IMR-90 (cell line): ENCODE data around the gene SPAG16. TPM values are rescaled to one million over a fixed set of nuclear protein-coding genes. Genes with fewer than 3 reads are reported as not detected.
"Not testable (repeated sequence)": the region's sequence is repeated elsewhere in the genome, so short reads cannot be mapped to it uniquely, and the experiment has no call there.

Experiments
- ATAC-seq: fragments of 200-7000 bp; cut with Tn5 transposase; 2 replicates; pipeline ENCODE4 v1.9.1; 2020; ENCODE audit warnings: low read depth, mild to moderate bottlenecking, moderate library complexity
- BruUV-seq: library from RNA; stranded (reverse); fragments of 400-500 nt; replicated peaks from 2 replicates; lab custom pipeline; 2021; lab: Mats Ljungman, UMichigan
- CTCF ChIA-PET: fragments of 300-600 bp; formaldehyde crosslinking; extraction: SDS; loops from one replicate; lab custom pipeline; 2021; ENCODE audit warnings: antibody characterized with exemption; lab: Yijun Ruan, JAX
- POLR2A ChIA-PET: fragments of 300-600 bp; sonication (Branson Sonifier 250); formaldehyde crosslinking; loops from one replicate; lab custom pipeline; 2022; ENCODE audit warnings: antibody characterized with exemption; ENCODE audit not compliant: unreplicated experiment; lab: Charles Lee
- DNase-seq: peaks from one replicate; pipeline ENCODE4 v3.0.0; 2013
- H2AFZ ChIP-seq: replicated peaks from 2 replicates; pipeline ENCODE3; 2013; ENCODE audit warnings: low read length, mild to moderate bottlenecking; ENCODE audit not compliant: poor library complexity
- H2AK5ac ChIP-seq: 2 replicates; pipeline ENCODE4 v1.6.1; 2013; ENCODE audit warnings: low read depth, low read length, inconsistent platforms
- H2AK9ac ChIP-seq: replicated peaks from 2 replicates; pipeline ENCODE3; 2013; ENCODE audit warnings: mild to moderate bottlenecking, low read depth, low read length, moderate library complexity; ENCODE audit not compliant: poor library complexity
- H2BK120ac ChIP-seq: 2 replicates; pipeline ENCODE4 v1.6.1; 2013; ENCODE audit warnings: low read depth, low read length, inconsistent platforms
- H2BK15ac ChIP-seq: 3 replicates; pipeline ENCODE4 v1.6.1; 2013; ENCODE audit warnings: low read depth, low read length, inconsistent platforms
- H2BK20ac ChIP-seq: 2 replicates; pipeline ENCODE4 v1.6.1; 2013; ENCODE audit warnings: low read depth, mild to moderate bottlenecking, inconsistent platforms, low read length, moderate library complexity
- H2BK5ac ChIP-seq: 2 replicates; pipeline ENCODE4 v1.6.1; 2013; ENCODE audit warnings: mild to moderate bottlenecking, low read depth, low read length, inconsistent platforms; ENCODE audit not compliant: poor library complexity, severe bottlenecking
- H3K14ac ChIP-seq: replicated peaks from 2 replicates; pipeline ENCODE4 v1.6.1; 2013; ENCODE audit warnings: low read depth, low read length, inconsistent platforms
- H3K18ac ChIP-seq: 2 replicates; pipeline ENCODE4 v1.6.1; 2013; ENCODE audit warnings: low read depth, low read length, control low read depth
- H3K23ac ChIP-seq: 2 replicates; pipeline ENCODE4 v1.6.1; 2013; ENCODE audit warnings: low read depth, low read length, inconsistent platforms
- H3K27ac ChIP-seq: 2 replicates; pipeline ENCODE4 v1.5.1; 2013; ENCODE audit warnings: mild to moderate bottlenecking, control low read depth, low read length; ENCODE audit not compliant: insufficient read depth
- H3K27me3 ChIP-seq: 2 replicates; pipeline ENCODE4 v1.6.1; 2013; ENCODE audit warnings: low read length; ENCODE audit not compliant: control insufficient read depth, insufficient read depth
- H3K36me3 ChIP-seq: 2 replicates; pipeline ENCODE4 v1.6.1; 2013; ENCODE audit warnings: low read length, mixed read lengths; ENCODE audit not compliant: control insufficient read depth, insufficient read depth
- H3K4ac ChIP-seq: 2 replicates; pipeline ENCODE4 v1.6.1; 2013; ENCODE audit warnings: low read depth, low read length, inconsistent platforms
- H3K4me1 ChIP-seq: 2 replicates; pipeline ENCODE4 v1.6.1; 2013; ENCODE audit warnings: low read length, mixed read lengths; ENCODE audit not compliant: control insufficient read depth, insufficient read depth
- H3K4me2 ChIP-seq: 2 replicates; pipeline ENCODE4 v1.6.1; 2013; ENCODE audit warnings: low read depth, mild to moderate bottlenecking, control low read depth, low read length, moderate library complexity
- H3K4me3 ChIP-seq: 2 replicates; pipeline ENCODE4 v1.5.1; 2013; ENCODE audit warnings: low read depth, mild to moderate bottlenecking, control low read depth, low read length, moderate library complexity; ENCODE audit not compliant: insufficient read depth
- H3K56ac ChIP-seq: 2 replicates; pipeline ENCODE4 v1.6.1; 2013; ENCODE audit warnings: low read length, inconsistent platforms; ENCODE audit not compliant: insufficient read depth; ENCODE audit errors: extremely low read depth
- H3K79me1 ChIP-seq, 2 experiments: 2 replicates each; pipeline ENCODE4 v1.6.1; 2013; ENCODE audit warnings: low read length in 2 of 2, inconsistent platforms in 1 of 2, low read depth in 1 of 2
- H3K9ac ChIP-seq: 2 replicates; pipeline ENCODE4 v1.6.1; 2013; ENCODE audit warnings: low read depth, low read length, control low read depth
- H3K9me1 ChIP-seq: 2 replicates; pipeline ENCODE4 v1.6.1; 2013; ENCODE audit warnings: low read length, inconsistent platforms; ENCODE audit not compliant: insufficient read depth
- H3K9me3 ChIP-seq: 2 replicates; pipeline ENCODE4 v1.6.1; 2013; ENCODE audit warnings: low read length; ENCODE audit not compliant: control insufficient read depth, insufficient read depth
- H4K20me1 ChIP-seq: 2 replicates; pipeline ENCODE4 v1.6.1; 2013; ENCODE audit warnings: low read length, inconsistent platforms; ENCODE audit not compliant: insufficient read depth
- H4K5ac ChIP-seq: 2 replicates; pipeline ENCODE4 v1.6.1; 2013; ENCODE audit warnings: mild to moderate bottlenecking, low read depth, low read length, control low read depth
- H4K8ac ChIP-seq, 2 experiments: 2 replicates each; pipeline ENCODE4 v1.6.1; 2013; ENCODE audit warnings: low read depth in 2 of 2, low read length in 2 of 2, control low read depth in 1 of 2, inconsistent platforms in 1 of 2
- H4K91ac ChIP-seq: 2 replicates; pipeline ENCODE4 v1.6.1; 2013; ENCODE audit warnings: low read depth, low read length, inconsistent platforms; ENCODE audit not compliant: insufficient read depth
- BHLHE40 ChIP-seq: fragments of 150-350 bp; IDR thresholded peaks from 2 replicates; pipeline ENCODE4 v1.6.1; 2016; ENCODE audit warnings: mild to moderate bottlenecking, low read depth, low read length
- FOS ChIP-seq: fragments of 150-350 bp; IDR thresholded peaks from 2 replicates; pipeline ENCODE4 v1.6.1; 2016; ENCODE audit warnings: low read depth, low read length
- MAZ ChIP-seq: IDR thresholded peaks from 2 replicates; pipeline ENCODE4 v1.6.1; 2012; ENCODE audit warnings: low read depth, mild to moderate bottlenecking, low read length, improper control_type of control experiment, moderate library complexity, borderline replicate concordance
- RAD21 ChIP-seq: IDR thresholded peaks from 2 replicates; pipeline ENCODE4 v1.6.1; 2012; ENCODE audit warnings: low read length, improper control_type of control experiment
- SMC3 ChIP-seq: fragments of 150-350 bp; IDR thresholded peaks from 2 replicates; pipeline ENCODE4 v1.6.1; 2016; ENCODE audit warnings: low read depth, mild to moderate bottlenecking, antibody characterized with exemption, low read length, moderate library complexity
- WGBS, 2 experiments: methylation state at CpG; one replicate each; pipeline versions ENCODE4 v1.1.5 to v1.1.7; 2013; ENCODE audit warnings: missing lambda C conversion rate in 2 of 2; ENCODE audit not compliant: insufficient read length in 1 of 2; ENCODE audit errors: extremely low coverage in 2 of 2; 5-methylcytosine and 5-hydroxymethylcytosine counted together
- dilution Hi-C: fragments of 300-500 bp; cut with HindIII; formaldehyde crosslinking; loops from one replicate; pipeline ENCODE4 v1.14.3; 2018; ENCODE audit warnings: low sequenced_read_pairs; ENCODE audit not compliant: unreplicated experiment
- in situ Hi-C: fragments of 300-500 bp; cut with MboI; formaldehyde crosslinking; loops from 3 replicates; pipeline ENCODE4 v1.14.3; 2019; ENCODE audit warnings: low sequenced_read_pairs, inconsistent platforms, mixed read lengths
- intact Hi-C: fragments of 100-400 bp; cut with micrococcal nuclease; formaldehyde crosslinking; loops from 2 replicates; pipeline ENCODE4 v1.10.0; 2022
- polyA plus RNA-seq, 3 experiments: library from polyadenylated mRNA; depleted of rRNA; stranded (reverse); fragments of >200 nt; gene quantifications; 2 replicates each; pipeline ENCODE4 v1.2.3, GENCODE V29; 2012; ENCODE audit warnings: low replicate concordance in 1 of 3
- total RNA-seq: library from RNA; depleted of rRNA; stranded (reverse); fragments of >200 nt; gene quantifications from 2 replicates; pipeline ENCODE4 v1.2.3, GENCODE V29; 2012
- TF ChIP-seq, protein P1 (sequence below): fragments of 150-350 bp; IDR thresholded peaks from 2 replicates; pipeline ENCODE4 v1.6.1; 2016; ENCODE audit warnings: low read depth, mild to moderate bottlenecking, low read length, moderate library complexity, borderline replicate concordance

SPAG16 gene
- total and polyA plus RNA-seq, 2 of the 4 experiments (the other 2 are of a cell fraction), result 7.3 to 13.5 TPM

GRCh38 chr2:213688133-213688532, 403.9 kb downstream of the SPAG16 start:
- H3K9ac ChIP-seq, result no peak overlapping the region
- intact Hi-C loops, result no loop called here
- H3K9me1 ChIP-seq, result no peaks in the 10 kb centered on the region
- H3K27ac ChIP-seq, result no peak overlapping the region
- H2BK5ac ChIP-seq, result no peak overlapping the region
- H4K20me1 ChIP-seq, result no peaks in the 10 kb centered on the region
- DNase-seq, result no peak
- H3K4ac ChIP-seq, result no peak overlapping the region
- no peaks in the 10 kb centered on the region for H3K36me3 ChIP-seq
- ChIA-PET POLR2A (no interaction called here), CTCF (no interaction called here)
- no peak overlapping the region for H4K8ac ChIP-seq
- H2BK120ac ChIP-seq, result no peak overlapping the region
- no peak overlapping the region for H4K5ac ChIP-seq
- peaks cover 4% of the 10 kb centered on the region for H3K9me3 ChIP-seq
- dilution Hi-C loops, result no loop called here
- H3K4me3 ChIP-seq, result no peak overlapping the region
- H3K4me1 ChIP-seq, result no peaks in the 10 kb centered on the region
- no peaks in the 10 kb centered on the region for H3K27me3 ChIP-seq
- H4K91ac ChIP-seq, result no peak overlapping the region
- no peak for ATAC-seq
- no peak overlapping the region for H2AK9ac ChIP-seq
- no peak overlapping the region for H3K56ac ChIP-seq
- BruUV-seq, result no TSS peak
- H3K14ac ChIP-seq, result no peak overlapping the region
- no peak overlapping the region for H3K23ac ChIP-seq
- no peak overlapping the region for H3K4me2 ChIP-seq
- no peak overlapping the region for H2AFZ ChIP-seq
- TF ChIP-seq BHLHE40, result no peak
- TF ChIP-seq RAD21, result no peak
- no peak for TF ChIP-seq FOS
- no peak for TF ChIP-seq SMC3
- TF ChIP-seq, protein P1, sequence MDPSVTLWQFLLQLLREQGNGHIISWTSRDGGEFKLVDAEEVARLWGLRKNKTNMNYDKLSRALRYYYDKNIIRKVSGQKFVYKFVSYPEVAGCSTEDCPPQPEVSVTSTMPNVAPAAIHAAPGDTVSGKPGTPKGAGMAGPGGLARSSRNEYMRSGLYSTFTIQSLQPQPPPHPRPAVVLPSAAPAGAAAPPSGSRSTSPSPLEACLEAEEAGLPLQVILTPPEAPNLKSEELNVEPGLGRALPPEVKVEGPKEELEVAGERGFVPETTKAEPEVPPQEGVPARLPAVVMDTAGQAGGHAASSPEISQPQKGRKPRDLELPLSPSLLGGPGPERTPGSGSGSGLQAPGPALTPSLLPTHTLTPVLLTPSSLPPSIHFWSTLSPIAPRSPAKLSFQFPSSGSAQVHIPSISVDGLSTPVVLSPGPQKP, result no peak
- TF ChIP-seq MAZ, result no peak
- H3K79me1 ChIP-seq, result no peaks in the 10 kb centered on the region
- no peak overlapping the region for H2BK15ac ChIP-seq
- no peak overlapping the region for H2BK20ac ChIP-seq
- no peak overlapping the region for H3K18ac ChIP-seq
- in situ Hi-C loops, result no loop called here
- no peak overlapping the region for H2AK5ac ChIP-seq

DNA sequence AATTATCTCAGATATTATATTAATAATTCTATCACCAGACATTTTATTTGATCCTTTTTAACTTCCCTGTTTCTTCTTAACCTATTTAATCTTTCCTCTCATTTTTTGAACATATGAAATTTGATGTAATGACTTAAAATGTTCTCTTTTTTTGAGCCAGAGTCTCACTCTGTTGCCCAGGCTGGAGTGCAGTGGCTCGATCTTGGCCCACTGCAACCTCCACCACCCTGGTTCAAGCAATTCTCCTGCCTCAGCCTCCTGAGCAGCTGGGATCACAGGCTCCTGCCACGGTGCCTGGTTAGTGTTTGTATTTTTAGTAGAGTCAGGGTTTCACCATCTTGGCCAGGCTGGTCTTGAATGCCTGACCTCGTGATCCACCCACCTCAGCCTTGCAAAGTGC, 404.6 kb downstream of the SPAG16 start:
- H4K5ac ChIP-seq, H3K27ac ChIP-seq, H3K23ac ChIP-seq, intact Hi-C loops, H4K20me1 ChIP-seq, H2BK15ac ChIP-seq, H2BK5ac ChIP-seq, H2AK9ac ChIP-seq, H3K9me3 ChIP-seq, POLR2A ChIA-PET, DNase-seq, H4K91ac ChIP-seq, H3K36me3 ChIP-seq, H4K8ac ChIP-seq, in situ Hi-C loops, CTCF ChIA-PET, H3K4me3 ChIP-seq, ATAC-seq, H2BK20ac ChIP-seq, H2AK5ac ChIP-seq, H3K14ac ChIP-seq, BruUV-seq, H3K18ac ChIP-seq, H3K27me3 ChIP-seq, dilution Hi-C loops, H2AFZ ChIP-seq, H3K4me2 ChIP-seq, H3K4me1 ChIP-seq, H3K9ac ChIP-seq, H3K56ac ChIP-seq, H3K79me1 ChIP-seq, H3K4ac ChIP-seq, H2BK120ac ChIP-seq, H3K9me1 ChIP-seq: not testable (repeated sequence)
- WGBS, 2 experiments, result no CpG with 5 or more reads among the region's 3 CpGs
